HuH-7 (cell line): Measurements from ENCODE around the gene ATP5PF.
"Not testable (repeated sequence)": the region's sequence is repeated elsewhere in the genome, so short reads cannot be mapped to it uniquely, and the experiment has no call there.

Experiments used
- DNase-seq: peaks from one replicate; pipeline ENCODE4 v3.0.0; 2011; ENCODE audit warnings: low spot score

ATP5PF gene

GRCh38 chr21:25734904-25735645 lies at the start of gene ATP5PF, which contains the start of gene GABPA:
Gene ATP5PF, minus strand, starts transcription at chr21:25734904. Its CDS starts 5,110 bp downstream, at chr21:25729794.
Gene GABPA, plus strand, starts transcription at chr21:25734972. Its CDS starts 6,627 bp downstream, at chr21:25741599.
- peak; percentile 73 for DNase-seq

DNA sequence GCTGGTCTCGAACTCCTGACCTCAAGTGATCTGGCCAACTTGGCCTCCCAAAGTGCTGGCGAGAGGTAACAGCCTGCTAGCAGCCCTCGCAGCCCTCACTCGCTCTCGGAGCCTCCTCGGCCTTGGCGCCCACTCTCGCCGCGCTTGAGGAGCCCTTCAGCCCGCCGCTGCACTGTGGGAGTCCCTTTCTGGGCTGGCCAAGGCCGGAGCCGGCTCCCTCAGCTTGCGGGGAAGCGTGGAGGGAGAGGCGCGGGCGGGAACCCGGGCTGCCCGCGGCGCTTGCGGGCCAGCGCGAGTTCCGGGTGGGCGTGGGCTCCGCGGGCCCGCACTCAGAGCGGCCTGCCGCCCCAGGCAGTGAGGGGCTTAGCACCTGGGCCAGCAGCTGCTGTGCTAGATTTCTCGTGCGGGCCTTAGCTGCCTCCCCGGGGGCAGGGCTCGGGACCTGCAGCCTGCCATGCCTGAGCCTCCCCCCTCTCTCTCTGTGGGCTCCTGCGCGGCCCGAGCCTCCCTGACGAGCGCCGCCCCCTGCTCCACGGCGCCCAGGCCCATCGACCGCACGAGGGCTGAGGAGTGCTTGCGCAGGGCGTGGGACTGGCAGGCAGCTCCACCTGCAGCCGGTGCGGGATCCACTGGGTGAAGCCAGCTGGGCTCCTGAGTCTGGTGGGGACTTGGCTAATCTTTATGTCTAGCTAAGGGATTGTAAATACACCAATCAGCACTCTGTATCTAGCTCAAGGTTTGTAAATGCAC lies 43.6 kb upstream of the ATP5PF start:
- DNase-seq: not testable (repeated sequence)

GRCh38 chr21:25776440-25776839 lies 41.7 kb upstream of the ATP5PF start:
- no peak for DNase-seq

- no peak for DNase-seq
These were observed 38.0 kb upstream of the ATP5PF start for GRCh38 chr21:25772686-25773085.

DNA sequence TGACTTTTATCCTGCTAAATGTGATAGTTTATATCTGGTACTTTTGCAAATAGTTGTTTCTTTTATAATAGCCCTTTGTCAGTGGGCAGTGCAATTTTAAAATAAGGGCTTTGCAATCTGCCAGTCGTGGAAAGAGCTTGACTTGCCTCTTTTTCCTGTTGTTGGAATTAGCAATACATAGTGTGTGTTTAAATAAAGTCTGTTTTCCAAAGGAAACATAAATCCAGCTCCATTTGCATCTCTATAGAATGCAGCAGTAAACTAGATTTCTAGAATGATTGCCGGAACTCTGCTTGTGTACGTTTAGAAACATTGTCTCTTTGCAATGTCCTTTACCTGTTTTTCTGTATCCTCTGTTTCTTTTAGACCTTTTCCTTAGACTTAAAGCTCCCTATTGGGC lies 33.2 kb upstream of the ATP5PF start:
- DNase-seq: no peak

DNA sequence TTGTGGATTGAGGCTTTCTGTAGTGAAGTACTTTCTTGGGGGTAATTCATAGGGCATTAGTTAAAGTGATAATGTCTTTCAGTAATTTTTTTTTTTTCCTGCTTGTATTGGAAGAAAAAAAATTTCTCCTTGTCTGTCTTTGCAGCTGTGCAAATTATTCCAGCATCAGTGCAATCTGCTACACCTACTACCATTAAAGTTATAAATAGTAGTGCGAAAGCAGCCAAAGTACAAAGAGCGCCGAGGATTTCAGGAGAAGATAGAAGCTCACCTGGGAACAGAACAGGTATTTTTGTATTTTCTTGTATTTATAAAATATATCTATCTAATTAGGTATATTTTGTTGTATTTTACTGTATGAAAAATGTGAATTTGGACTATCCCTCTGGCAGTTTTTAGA lies 29.4 kb upstream of the ATP5PF start:
- DNase-seq: no peak

DNA sequence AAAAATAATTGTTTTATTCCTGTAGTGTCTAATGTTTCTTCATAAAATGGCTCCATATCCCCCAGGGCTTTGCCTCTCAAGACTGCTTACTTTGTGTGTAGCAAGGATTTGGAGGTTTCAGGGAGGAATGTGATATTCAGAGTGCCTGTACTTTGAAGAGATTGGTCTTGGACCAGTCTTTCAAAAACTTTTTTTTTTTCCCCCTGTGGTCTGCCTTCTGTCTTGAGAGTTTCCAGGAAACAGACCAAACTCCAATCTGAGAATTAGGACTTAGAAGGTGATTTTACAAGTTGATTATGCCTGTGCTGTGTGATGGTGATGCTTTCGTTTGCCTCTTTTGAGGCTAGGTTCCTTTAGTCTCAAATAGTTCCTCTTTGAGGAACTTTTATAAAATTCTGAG lies 26.0 kb upstream of the ATP5PF start:
- no peak for DNase-seq

- no peak for DNase-seq
These were observed 25.4 kb upstream of the ATP5PF start for GRCh38 chr21:25760061-25760460.

DNA sequence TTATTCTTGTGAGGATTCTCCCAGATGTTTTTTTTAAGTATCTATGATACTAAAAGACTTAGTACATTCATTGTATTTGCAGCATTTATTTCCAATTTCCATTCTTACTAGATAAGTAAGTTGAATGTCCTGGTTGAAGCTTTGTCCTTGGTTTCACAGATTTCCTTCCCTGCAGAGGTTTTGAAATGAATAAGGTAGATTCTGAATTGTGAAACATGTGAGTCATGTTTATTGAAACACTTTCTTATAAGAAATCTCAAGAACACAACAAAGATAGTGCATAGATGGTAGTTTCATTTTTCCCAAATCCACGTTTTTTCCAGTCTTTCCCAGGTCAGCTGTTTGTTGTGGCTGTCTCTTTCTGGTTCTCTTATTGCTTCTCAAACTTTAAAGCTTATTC lies 24.9 kb upstream of the ATP5PF start:
- DNase-seq: no peak

DNA sequence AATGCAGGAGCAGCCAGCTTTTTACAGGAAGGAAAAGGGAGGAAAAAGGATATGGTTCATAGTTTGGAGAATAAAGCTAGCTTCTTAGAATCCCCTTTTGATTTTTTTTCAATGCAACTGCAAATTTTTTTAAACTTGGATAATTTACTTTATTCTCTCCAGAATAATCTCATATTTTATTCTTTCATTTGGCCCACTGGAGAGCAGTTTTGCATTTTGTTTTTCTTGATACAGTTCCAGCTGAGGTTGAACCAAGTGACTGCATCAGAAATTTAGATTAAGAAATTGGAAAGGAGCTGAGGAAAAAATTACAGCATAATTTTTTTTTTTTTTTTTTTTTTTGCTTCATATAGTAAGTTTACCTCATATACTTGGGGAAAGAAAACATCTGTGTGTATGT lies 22.8 kb upstream of the ATP5PF start:
- no peak for DNase-seq

DNA sequence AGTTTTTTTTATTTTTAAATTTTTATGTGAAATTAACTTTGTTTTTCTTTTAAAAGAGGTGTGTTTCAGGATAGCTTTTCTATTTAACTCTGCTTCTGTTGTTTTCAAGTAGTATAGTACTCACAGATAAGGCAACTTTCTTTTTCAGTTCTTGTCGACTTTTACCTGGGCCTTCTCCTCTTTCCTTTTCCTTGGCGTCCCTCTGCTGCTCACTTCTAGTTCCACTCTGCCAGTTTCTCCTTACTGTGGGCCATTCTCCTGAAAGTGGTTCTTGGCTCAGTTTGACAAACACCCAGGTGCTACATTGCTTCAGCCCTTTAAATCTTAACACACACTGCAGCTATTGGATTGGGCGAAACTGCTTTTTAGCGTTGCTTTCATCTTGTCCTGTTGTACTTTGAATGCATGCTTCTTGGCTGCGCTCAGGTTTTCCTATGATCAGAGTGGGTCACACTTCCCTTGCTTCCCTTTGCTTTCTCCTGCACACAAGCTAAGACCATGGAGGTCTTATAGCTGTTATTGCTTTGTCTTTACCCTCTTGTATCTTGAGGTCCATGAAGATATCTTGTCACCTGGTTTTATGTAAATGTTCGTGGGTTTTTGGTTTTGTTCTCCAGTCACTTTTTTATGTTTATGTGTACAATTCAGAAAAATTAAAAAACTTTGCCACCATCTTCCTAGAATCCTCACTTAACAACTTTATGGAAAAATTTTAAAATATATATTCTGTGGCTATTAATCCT lies 21.7 kb upstream of the ATP5PF start:
- DNase-seq: no peak

GRCh38 chr21:25752416-25752815 lies 17.7 kb upstream of the ATP5PF start:
- DNase-seq: no peak

- DNase-seq: no peak
These were observed 15.4 kb upstream of the ATP5PF start for GRCh38 chr21:25750085-25750484.

GRCh38 chr21:25744854-25745253 lies 10.2 kb upstream of the ATP5PF start:
- no peak for DNase-seq

GRCh38 chr21:25742900-25743299 lies 8.2 kb upstream of the ATP5PF start:
- DNase-seq: no peak

DNA sequence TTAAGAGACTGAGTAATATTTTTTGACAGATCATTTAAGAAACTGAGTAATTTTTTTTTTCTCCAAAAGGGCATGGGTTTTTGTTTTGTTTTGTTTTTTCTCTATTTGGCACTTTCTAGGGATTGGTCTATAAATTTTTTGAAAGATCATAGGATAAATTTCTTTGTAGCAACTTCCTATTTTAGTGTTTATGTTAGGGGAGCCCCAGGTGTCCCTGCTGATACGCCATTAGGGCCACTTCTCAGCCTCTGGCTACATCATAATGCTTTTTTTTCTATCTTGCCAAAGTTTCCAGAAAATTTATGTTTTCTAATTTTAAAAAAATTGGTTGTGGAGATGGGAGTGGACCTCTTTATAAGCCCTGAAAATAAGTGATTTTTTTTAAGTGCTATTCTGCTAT lies 2.7 kb upstream of the ATP5PF start:
- DNase-seq: no peak

- DNase-seq: peak; percentile 43
These were observed 1.2 kb upstream of the ATP5PF start for GRCh38 chr21:25735646-25736597.

DNA sequence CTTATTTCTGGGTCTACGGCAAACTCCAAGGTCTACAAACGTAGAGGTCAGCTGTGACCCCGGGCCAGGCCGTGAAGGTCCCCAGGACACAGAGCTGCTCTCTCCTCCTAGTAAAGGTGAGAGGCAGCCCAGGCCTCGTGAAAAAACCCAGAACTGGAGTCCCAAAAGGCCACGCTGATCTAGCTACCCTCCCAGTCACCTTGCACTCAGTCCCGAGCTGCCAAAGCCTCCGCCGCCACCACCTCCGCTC lies 125 bp downstream of the ATP5PF start:
- no peak for DNase-seq

DNA sequence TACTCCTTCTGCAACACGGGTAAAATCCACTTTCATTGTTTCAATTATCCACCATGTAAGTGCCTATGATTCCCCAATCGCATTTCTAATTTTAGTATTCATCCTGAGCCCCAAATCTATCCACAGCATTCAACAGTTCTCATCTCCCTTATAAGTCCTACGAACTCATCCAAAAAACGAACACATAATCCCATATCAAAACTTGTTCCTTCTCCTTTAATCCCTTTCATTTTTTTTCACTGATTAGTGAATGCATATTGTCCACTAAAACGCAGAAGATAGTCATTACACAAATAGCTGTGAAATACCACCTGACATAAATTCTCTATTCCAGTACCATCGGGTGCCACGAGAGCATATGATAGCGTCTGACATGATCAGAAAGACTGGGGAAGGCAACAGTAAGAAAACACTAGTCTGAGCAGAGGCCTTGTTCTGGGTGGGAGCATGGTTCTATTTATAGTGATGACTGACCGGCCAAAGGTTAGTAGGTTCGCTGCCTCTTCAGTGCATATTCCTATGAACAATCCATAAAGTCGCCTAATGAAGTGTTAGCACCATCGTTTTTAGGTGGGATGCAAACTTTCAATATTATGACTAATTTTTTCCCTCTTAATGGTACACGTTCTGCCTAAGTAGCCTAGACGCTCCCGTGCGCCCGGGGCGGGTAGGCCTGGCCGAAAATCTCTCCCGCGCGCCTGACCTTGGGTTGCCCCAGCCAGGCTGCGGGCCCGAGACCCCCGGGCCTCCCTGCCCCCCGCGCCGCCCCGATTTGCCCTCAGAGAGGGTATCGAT lies 648 bp downstream of the ATP5PF start:
- peak; percentile 10 for DNase-seq

- no peak for DNase-seq
These were observed 2.5 kb downstream of the ATP5PF start for GRCh38 chr21:25732091-25732760.

DNA sequence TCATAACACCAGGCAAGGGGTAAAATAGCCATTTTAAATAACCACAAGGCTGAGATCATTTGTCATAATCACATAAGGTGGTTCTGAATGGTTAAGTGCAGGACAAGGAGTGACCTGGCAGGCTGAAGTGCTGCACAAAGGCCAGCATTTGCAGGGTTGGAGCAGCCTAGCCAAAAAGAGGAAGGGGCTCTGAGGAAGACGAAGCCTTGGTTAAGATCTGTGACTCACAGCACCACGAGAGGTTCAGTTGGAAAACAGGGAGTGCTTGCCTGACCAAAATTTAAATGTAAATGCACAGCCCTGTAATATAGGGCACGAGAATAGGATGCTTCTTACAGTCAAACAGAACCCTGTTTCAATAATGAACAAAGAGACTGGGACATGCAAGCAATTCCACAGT lies 12.1 kb downstream of the ATP5PF start:
- no peak for DNase-seq
